ENCODE data around the gene TMEM38B.
"Not testable (repeated sequence)": the region's sequence is repeated elsewhere in the genome, so short reads cannot be mapped to it uniquely, and the experiment has no call there.

TMEM38B gene

GRCh38 chr9:105757496-105758251 is 63.3 kb downstream of the TMEM38B start:
- Histone ChIP-seq H3K4me3 (ENCODE audit: low read length) (no peak overlapping the region), H3K9ac (ENCODE audit: low read length) (no peak overlapping the region), H3K36me3 (replicated peaks; ENCODE audit: low read depth, low read length) (peaks cover 7% of the 10 kb centered on the region)

GRCh38 chr9:105760053-105760452 is 65.7 kb downstream of the TMEM38B start:
- Histone ChIP-seq H4K20me1 (ENCODE audit: insufficient read depth, low read length) (no peaks in the 10 kb centered on the region), H3K4me1 (ENCODE audit: low read length) (peaks cover 10% of the 10 kb centered on the region), H3K4me3 (ENCODE audit: low read length) (no peak overlapping the region), H3K4me2 (ENCODE audit: low read length) (no peak overlapping the region), H3K27me3 (ENCODE audit: low read depth, low read length) (no peaks in the 10 kb centered on the region), H2AFZ (ENCODE audit: low read depth, low read length) (no peak overlapping the region), H3K79me2 (ENCODE audit: low read length) (no peaks in the 10 kb centered on the region), H3K9me3 (ENCODE audit: insufficient read depth, low read length) (no peaks in the 10 kb centered on the region), H3K36me3 (replicated peaks; ENCODE audit: low read depth, low read length) (peaks cover 4% of the 10 kb centered on the region), H3K9ac (ENCODE audit: low read length) (no peak overlapping the region), H3K27ac (ENCODE audit: low read length) (no peak overlapping the region)
- TF ChIP-seq CTCF (IDR thresholded peaks at IDR 0.05; ENCODE audit: low read depth, low read length), result no peak
- TF ChIP-seq EZH2phosphoT487 (IDR thresholded peaks at IDR 0.05; ENCODE audit: low read depth), result no peak

More at GRCh38 chr9:105757496-105758251, 63.3 kb downstream of the TMEM38B start:
- TF ChIP-seq EZH2phosphoT487 (IDR thresholded peaks at IDR 0.05; ENCODE audit: low read depth), result no peak
- TF ChIP-seq CTCF (IDR thresholded peaks at IDR 0.05; ENCODE audit: low read depth, low read length), result no peak
- Histone ChIP-seq H3K27me3 (ENCODE audit: low read depth, low read length) (no peaks in the 10 kb centered on the region), H2AFZ (ENCODE audit: low read depth, low read length) (no peak overlapping the region), H3K79me2 (ENCODE audit: low read length) (no peaks in the 10 kb centered on the region), H4K20me1 (ENCODE audit: insufficient read depth, low read length) (no peaks in the 10 kb centered on the region), H3K4me1 (ENCODE audit: low read length) (peaks cover 10% of the 10 kb centered on the region), H3K27ac (ENCODE audit: low read length) (no peak overlapping the region), H3K9me3 (ENCODE audit: insufficient read depth, low read length) (no peaks in the 10 kb centered on the region), H3K4me2 (ENCODE audit: low read length) (no peak overlapping the region)

- not testable (repeated sequence) for H4K20me1 ChIP-seq (ENCODE audit: insufficient read depth, low read length); H3K9ac ChIP-seq (ENCODE audit: low read length); H3K4me1 ChIP-seq (ENCODE audit: low read length); H3K27ac ChIP-seq (ENCODE audit: low read length); H3K79me2 ChIP-seq (ENCODE audit: low read length); H3K9me3 ChIP-seq (ENCODE audit: insufficient read depth, low read length); H3K4me2 ChIP-seq (ENCODE audit: low read length); H3K27me3 ChIP-seq (ENCODE audit: low read depth, low read length); H3K36me3 ChIP-seq (replicated peaks; ENCODE audit: low read depth, low read length); H3K4me3 ChIP-seq (ENCODE audit: low read length); H2AFZ ChIP-seq (ENCODE audit: low read depth, low read length)
Observed at GRCh38 chr9:105782561-105783494, 88.5 kb downstream of the TMEM38B start.

- H3K9me3 ChIP-seq (ENCODE audit: insufficient read depth, low read length); H3K36me3 ChIP-seq (replicated peaks; ENCODE audit: low read depth, low read length); H3K9ac ChIP-seq (ENCODE audit: low read length); H2AFZ ChIP-seq (ENCODE audit: low read depth, low read length); H3K4me2 ChIP-seq (ENCODE audit: low read length); H3K27ac ChIP-seq (ENCODE audit: low read length); H3K79me2 ChIP-seq (ENCODE audit: low read length); H3K4me1 ChIP-seq (ENCODE audit: low read length); H4K20me1 ChIP-seq (ENCODE audit: insufficient read depth, low read length); H3K27me3 ChIP-seq (ENCODE audit: low read depth, low read length); H3K4me3 ChIP-seq (ENCODE audit: low read length): not testable (repeated sequence)
Observed at GRCh38 chr9:105783495-105783872, 89.1 kb downstream of the TMEM38B start.

- H2AFZ ChIP-seq (ENCODE audit: low read depth, low read length); H3K9me3 ChIP-seq (ENCODE audit: insufficient read depth, low read length); H3K36me3 ChIP-seq (replicated peaks; ENCODE audit: low read depth, low read length); H3K4me1 ChIP-seq (ENCODE audit: low read length); H3K27ac ChIP-seq (ENCODE audit: low read length); H3K4me3 ChIP-seq (ENCODE audit: low read length); H3K9ac ChIP-seq (ENCODE audit: low read length); H3K27me3 ChIP-seq (ENCODE audit: low read depth, low read length); H3K4me2 ChIP-seq (ENCODE audit: low read length); H3K79me2 ChIP-seq (ENCODE audit: low read length); H4K20me1 ChIP-seq (ENCODE audit: insufficient read depth, low read length): not testable (repeated sequence)
Observed at GRCh38 chr9:105786796-105787195, 92.5 kb downstream of the TMEM38B start.

Measured in OCI-LY3 (cell line).